GM18951 (cell line): ENCODE results near the gene FJX1.

Experiments
- POLR2A ChIP-seq: IDR thresholded peaks from 4 replicates; pipeline ENCODE4 v1.6.1; 2011; ENCODE audit warnings: mild to moderate bottlenecking; ENCODE audit not compliant: insufficient read length, insufficient read depth; ENCODE audit errors: extremely low read depth
- in situ Hi-C: fragments of 300-500 bp; cut with MboI; formaldehyde crosslinking; loops from one replicate; pipeline ENCODE4 v1.12.0; 2022; ENCODE audit warnings: low sequenced_read_pairs, mixed read lengths, inconsistent platforms; ENCODE audit not compliant: unreplicated experiment

FJX1 gene, protein sequence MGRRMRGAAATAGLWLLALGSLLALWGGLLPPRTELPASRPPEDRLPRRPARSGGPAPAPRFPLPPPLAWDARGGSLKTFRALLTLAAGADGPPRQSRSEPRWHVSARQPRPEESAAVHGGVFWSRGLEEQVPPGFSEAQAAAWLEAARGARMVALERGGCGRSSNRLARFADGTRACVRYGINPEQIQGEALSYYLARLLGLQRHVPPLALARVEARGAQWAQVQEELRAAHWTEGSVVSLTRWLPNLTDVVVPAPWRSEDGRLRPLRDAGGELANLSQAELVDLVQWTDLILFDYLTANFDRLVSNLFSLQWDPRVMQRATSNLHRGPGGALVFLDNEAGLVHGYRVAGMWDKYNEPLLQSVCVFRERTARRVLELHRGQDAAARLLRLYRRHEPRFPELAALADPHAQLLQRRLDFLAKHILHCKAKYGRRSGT

GRCh38 chr11:35617687-35618496 lies at the start of gene FJX1:
FJX1 (plus strand) TSS chr11:35618460; CDS start chr11:35618637, 177 bp downstream.
- in situ Hi-C loops, result loop anchor here (10.0 to 25.0 kb wide), 3 partner anchors 194 to 647 kb away; no protein-coding TSS in a partner anchor
- TF ChIP-seq POLR2A, result peak; percentile 36

DNA sequence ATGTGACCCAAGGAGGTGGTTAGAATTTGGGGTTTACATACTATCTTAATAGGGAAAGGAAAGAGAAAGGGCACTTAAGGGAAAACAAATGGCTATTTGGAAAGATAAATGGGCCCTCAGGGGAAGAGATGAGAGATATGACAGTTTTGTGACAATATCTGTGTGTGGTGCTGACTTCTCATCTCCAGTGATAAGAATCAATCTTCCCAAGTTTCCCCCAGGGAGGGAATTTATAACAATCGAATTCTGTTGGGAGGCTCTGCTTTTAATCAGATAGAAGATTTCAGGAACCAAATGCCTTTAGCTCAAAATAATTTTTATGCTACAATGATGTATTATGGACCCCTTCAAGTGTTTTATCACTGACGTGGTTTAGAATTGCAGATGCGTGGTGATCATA lies 46.6 kb upstream of the FJX1 start:
- in situ Hi-C loops, result no loop called here
- no peak for TF ChIP-seq POLR2A

DNA sequence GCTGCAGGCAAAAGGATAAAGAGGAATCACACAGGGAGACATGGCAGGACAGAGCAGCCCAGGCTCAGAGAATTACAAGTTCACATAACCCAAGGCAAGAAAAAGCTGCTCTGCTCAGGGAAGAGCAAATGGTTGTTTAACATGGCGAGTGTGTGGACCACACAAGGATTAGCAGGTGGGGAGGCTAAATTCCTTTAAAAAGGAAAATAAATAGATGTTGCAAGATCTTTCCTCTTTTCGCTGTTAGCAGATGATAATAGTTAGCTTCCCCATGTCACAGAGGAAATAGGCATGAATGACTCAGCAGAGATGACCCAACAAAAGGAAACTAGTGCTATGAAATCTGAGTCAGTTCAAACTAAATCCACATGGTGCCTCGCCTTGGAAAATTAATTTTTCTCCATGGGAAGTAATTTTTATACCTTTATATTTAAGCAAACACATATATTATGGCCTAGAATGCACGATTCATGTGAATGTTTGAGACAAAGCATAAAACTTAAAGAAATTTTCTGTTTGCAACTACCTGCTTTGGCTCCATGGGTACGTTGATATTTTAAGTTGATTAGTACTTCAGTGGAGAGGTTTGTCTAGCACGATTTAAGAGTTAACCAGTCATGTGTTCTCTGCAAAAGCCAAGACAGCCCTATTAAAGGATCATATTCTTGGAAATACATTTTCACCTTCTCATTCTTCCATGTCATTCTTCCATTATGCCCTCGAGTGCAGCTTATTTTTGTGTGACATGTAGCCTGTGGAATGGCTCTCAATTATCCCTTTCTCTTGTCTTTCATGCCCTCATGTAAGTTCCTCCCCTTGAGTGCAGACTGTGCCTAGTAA lies 38.5 kb upstream of the FJX1 start:
- no peak for TF ChIP-seq POLR2A
- in situ Hi-C loops, result no loop called here

- in situ Hi-C loops, result no loop called here
- TF ChIP-seq POLR2A, result no peak
These were observed 37.9 kb upstream of the FJX1 start for GRCh38 chr11:35580397-35580781.

DNA sequence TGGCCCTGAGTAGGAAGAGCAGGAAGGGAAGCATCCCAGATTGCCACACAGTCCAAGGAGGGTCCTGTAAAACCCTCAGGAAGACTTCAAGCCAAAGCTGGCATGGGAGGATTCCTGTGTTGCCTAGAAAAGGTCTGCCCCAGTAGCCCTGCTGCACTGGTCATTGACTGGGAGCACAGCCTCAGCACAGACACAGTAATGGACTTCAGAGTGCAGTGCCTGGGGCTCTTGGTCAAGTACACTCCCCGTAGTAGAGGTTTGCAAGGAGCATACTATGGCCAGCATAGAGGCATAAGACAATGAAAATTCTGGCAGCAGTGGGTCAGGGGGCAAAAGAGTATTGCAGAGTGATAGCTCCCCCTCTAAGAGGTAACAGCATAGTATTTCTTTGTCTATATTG lies 36.2 kb upstream of the FJX1 start:
- no peak for TF ChIP-seq POLR2A
- in situ Hi-C loops, result no loop called here

- in situ Hi-C loops, result no loop called here
These were observed 35.1 kb upstream of the FJX1 start for GRCh38 chr11:35583126-35583525.

DNA sequence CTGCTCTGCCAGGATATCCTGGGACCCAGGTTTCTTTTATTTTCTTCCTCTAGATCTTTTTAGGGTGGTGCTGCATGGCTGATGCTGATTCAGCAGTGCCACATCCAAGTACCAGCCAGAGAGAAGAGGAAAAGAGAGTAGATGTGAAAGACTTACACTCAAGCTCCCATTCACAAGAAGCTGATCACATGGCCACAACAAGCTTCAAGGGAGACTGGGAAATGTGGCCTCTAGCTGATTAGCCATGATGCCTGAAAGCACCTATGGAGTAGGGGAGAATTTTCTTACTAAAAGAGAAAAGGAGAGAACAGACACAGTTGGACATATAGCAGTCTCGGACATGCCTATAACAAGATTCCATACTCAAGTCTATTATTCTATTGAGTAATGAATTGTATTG lies 34.4 kb upstream of the FJX1 start:
- in situ Hi-C loops, result no loop called here
- TF ChIP-seq POLR2A, result no peak

More at GRCh38 chr11:35583126-35583525, 35.1 kb upstream of the FJX1 start:
- TF ChIP-seq POLR2A, result no peak

DNA sequence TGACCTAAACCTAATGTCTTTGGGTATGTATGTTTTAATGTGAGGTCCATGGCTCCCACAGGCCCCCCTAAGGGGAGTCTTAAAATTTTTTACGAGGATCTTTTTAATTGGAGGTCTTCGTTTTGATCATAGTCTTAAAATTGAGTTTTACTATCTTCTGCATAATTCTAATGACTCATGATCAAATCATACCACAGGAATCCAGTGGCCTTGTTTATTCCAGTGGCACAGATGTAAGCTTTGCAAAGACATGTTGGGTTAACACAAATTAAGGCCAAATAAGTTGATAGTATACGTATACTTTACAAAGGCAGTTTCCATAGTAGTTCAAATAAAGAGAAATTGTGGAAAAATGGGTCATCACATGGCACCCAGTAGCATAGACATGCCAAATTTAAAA lies 33.9 kb upstream of the FJX1 start:
- TF ChIP-seq POLR2A, result no peak
- in situ Hi-C loops, result no loop called here

DNA sequence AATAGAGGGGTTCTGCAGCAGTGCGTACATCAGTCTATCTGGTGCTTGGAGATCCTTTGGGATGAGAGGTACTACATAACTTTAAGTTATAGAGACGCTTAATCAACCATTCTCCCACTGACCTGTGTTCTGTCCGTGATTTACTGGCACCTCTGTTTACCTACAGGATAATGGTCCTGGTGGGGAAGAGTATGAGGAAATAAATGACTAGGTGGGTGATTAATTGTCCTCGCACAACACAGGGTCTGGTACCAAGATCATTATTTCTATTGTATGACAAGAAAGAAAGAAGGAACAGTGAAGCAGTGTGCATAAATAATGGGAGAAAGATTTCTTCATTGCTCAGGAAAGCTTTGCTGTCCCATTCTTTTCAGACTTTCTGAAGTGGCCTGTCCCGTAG lies 32.8 kb upstream of the FJX1 start:
- in situ Hi-C loops, result no loop called here
- no peak for TF ChIP-seq POLR2A

- in situ Hi-C loops, result no loop called here
- TF ChIP-seq POLR2A, result no peak
These were observed 32.0 kb upstream of the FJX1 start for GRCh38 chr11:35586222-35586621.

GRCh38 chr11:35587972-35588371 lies 30.3 kb upstream of the FJX1 start:
- in situ Hi-C loops, result no loop called here
- no peak for TF ChIP-seq POLR2A

GRCh38 chr11:35588627-35589026 lies 29.6 kb upstream of the FJX1 start:
- in situ Hi-C loops, result no loop called here
- no peak for TF ChIP-seq POLR2A

- TF ChIP-seq POLR2A, result no peak
- in situ Hi-C loops, result no loop called here
These were observed 29.0 kb upstream of the FJX1 start for GRCh38 chr11:35589281-35589680.
